AG04449 (cell line): Measurements from ENCODE around the gene EDEM3.

ENCODE experiments used
- CTCF ChIA-PET: fragments of 350-600 bp; formaldehyde crosslinking; extraction: SDS; loops from one replicate; lab custom pipeline; 2021; ENCODE audit warnings: antibody characterized with exemption; lab: Yijun Ruan, JAX
- POLR2A ChIA-PET: fragments of 400-600, 350-600 bp; formaldehyde crosslinking; extraction: SDS; loops from one replicate; lab custom pipeline; 2020; ENCODE audit warnings: antibody characterized with exemption, inconsistent platforms; lab: Yijun Ruan, JAX
- DNase-seq: peaks from one replicate; pipeline ENCODE4 v3.0.0-alpha.2; 2010; ENCODE audit warnings: low read depth, low spot score
- H3K4me3 ChIP-seq: 2 replicates; pipeline ENCODE4 v1.5.1; 2011; ENCODE audit warnings: low read depth, mild to moderate bottlenecking, control low read depth, low read length
- CTCF ChIP-seq: IDR thresholded peaks from one replicate; pipeline ENCODE4 v1.5.1; 2011; ENCODE audit warnings: mild to moderate bottlenecking, moderate library complexity, low read length, control low read depth, inconsistent platforms; ENCODE audit not compliant: insufficient read depth; ENCODE audit errors: missing control alignments

Gene EDEM3

GRCh38 chr1:184647471-184647870 lies 107.2 kb downstream of the EDEM3 start:
- TF ChIP-seq CTCF = no peak
- H3K4me3 ChIP-seq = no peak overlapping the region
- ChIA-PET CTCF (interaction anchor here (0.6 kb wide), 1 partner anchor 16 kb away, joined by 3 read pairs; no protein-coding TSS in a partner anchor), POLR2A (no interaction called here)
- DNase-seq = no peak

- TF ChIP-seq CTCF = no peak
- no peak overlapping the region for H3K4me3 ChIP-seq
- POLR2A ChIA-PET = no interaction called here
- CTCF ChIA-PET = interaction anchor here (0.6 to 0.7 kb wide), 2 partner anchors 17 kb away, joined by 3 read pairs; no protein-coding TSS in a partner anchor
- DNase-seq = no peak
These were observed 107.8 kb downstream of the EDEM3 start for GRCh38 chr1:184646824-184647223.

- ChIA-PET CTCF (interaction anchor here (0.7 kb wide), 1 partner anchor 18 kb away, joined by 3 read pairs; no protein-coding TSS in a partner anchor), POLR2A (no interaction called here)
- TF ChIP-seq CTCF = no peak
- DNase-seq = no peak
- H3K4me3 ChIP-seq = no peak overlapping the region
These were observed 108.4 kb downstream of the EDEM3 start for GRCh38 chr1:184646178-184646701.

GRCh38 chr1:184644771-184645170 lies 109.9 kb downstream of the EDEM3 start:
- no peak for TF ChIP-seq CTCF
- CTCF ChIA-PET = no interaction called here
- H3K4me3 ChIP-seq = no peak overlapping the region
- POLR2A ChIA-PET = no interaction called here
- DNase-seq = no peak

GRCh38 chr1:184643661-184644060 lies 111.0 kb downstream of the EDEM3 start:
- TF ChIP-seq CTCF = no peak
- DNase-seq = no peak
- POLR2A ChIA-PET = no interaction called here
- no peak overlapping the region for H3K4me3 ChIP-seq
- CTCF ChIA-PET = interaction anchor here (1.0 to 3.6 kb wide), 2 partner anchors 9 to 20 kb away, joined by 3 to 18 read pairs; no protein-coding TSS in a partner anchor

- H3K4me3 ChIP-seq = no peak overlapping the region
- POLR2A ChIA-PET = no interaction called here
- TF ChIP-seq CTCF = no peak
- no peak for DNase-seq
- CTCF ChIA-PET = interaction anchor here (1.2 to 3.6 kb wide), 2 partner anchors 22 to 49 kb away, joined by 3 to 18 read pairs; no protein-coding TSS in a partner anchor
These were observed 112.8 kb downstream of the EDEM3 start for GRCh38 chr1:184641894-184642293.
